Activated T-helper 2 cell treated with anti-CD3 and anti-CD28 coated beads, Interferon-gamma antibody, Interleukin-2, Interleukin-4, amounts not matched to agents 10 μg/mL and 5 μg/mL and 100 μg/mL, durations not matched to agents 14 hours and 24 hours and 36 hours (primary cell): ENCODE measurements around the gene COP1. TPM values are rescaled to one million over a fixed set of nuclear protein-coding genes. Genes with fewer than 3 reads are reported as not detected.

Source experiments
- DNase-seq: peaks from one replicate; pipeline ENCODE4 v3.0.0; 2021; ENCODE audit warnings: low spot score
- H3K27ac Mint-ChIP-seq: one replicate; pipeline ENCODE4 v1.8.0; 2021; ENCODE audit warnings: mixed read lengths
- H3K27me3 Mint-ChIP-seq: one replicate; pipeline ENCODE4 v1.8.0; 2021; ENCODE audit warnings: low read depth, mixed read lengths
- H3K36me3 Mint-ChIP-seq: one replicate; pipeline ENCODE4 v1.8.0; 2021; ENCODE audit warnings: low read depth, mixed read lengths
- H3K4me1 Mint-ChIP-seq: one replicate; pipeline ENCODE4 v1.8.0; 2021; ENCODE audit warnings: low read depth, mixed read lengths
- H3K4me3 Mint-ChIP-seq: one replicate; pipeline ENCODE4 v1.8.0; 2021; ENCODE audit warnings: low read depth, mild to moderate bottlenecking, moderate library complexity, mixed read lengths
- H3K9me3 Mint-ChIP-seq: one replicate; pipeline ENCODE4 v1.8.0; 2021; ENCODE audit warnings: mixed read lengths
- intact Hi-C: fragments of 100-400 bp; cut with micrococcal nuclease; formaldehyde crosslinking; loops from one replicate; pipeline ENCODE4 v1.15.1; 2023
- total RNA-seq: library from RNA; stranded (reverse); gene quantifications from 2 replicates; pipeline ENCODE4 v1.2.3, GENCODE V29; 2022

Gene COP1
- total RNA-seq, 1 donor from 2014 or later = 47.5 TPM

- H3K36me3 Mint-ChIP-seq = peaks cover 14% of the 10 kb centered on the region
- intact Hi-C loops = no loop called here
- H3K9me3 Mint-ChIP-seq = no peaks in the 10 kb centered on the region
- H3K4me3 Mint-ChIP-seq = no peak overlapping the region
- H3K27me3 Mint-ChIP-seq = no peaks in the 10 kb centered on the region
- no peak overlapping the region for H3K27ac Mint-ChIP-seq
- no peak for DNase-seq
- no peaks in the 10 kb centered on the region for H3K4me1 Mint-ChIP-seq
Measured at GRCh38 chr1:175968486-175969172, 238.5 kb downstream of the COP1 start.

- H3K4me3 Mint-ChIP-seq = no peak overlapping the region
- H3K27me3 Mint-ChIP-seq = no peaks in the 10 kb centered on the region
- no peaks in the 10 kb centered on the region for H3K9me3 Mint-ChIP-seq
- no peak for DNase-seq
- intact Hi-C loops = no loop called here
- H3K4me1 Mint-ChIP-seq = no peaks in the 10 kb centered on the region
- no peak overlapping the region for H3K27ac Mint-ChIP-seq
- H3K36me3 Mint-ChIP-seq = peaks cover 17% of the 10 kb centered on the region
Measured at GRCh38 chr1:175963740-175964139, 243.3 kb downstream of the COP1 start.

- Mint-ChIP-seq H3K36me3 (peaks cover 25% of the 10 kb centered on the region), H3K9me3 (no peaks in the 10 kb centered on the region), H3K27me3 (no peaks in the 10 kb centered on the region), H3K4me3 (no peak overlapping the region), H3K4me1 (no peaks in the 10 kb centered on the region), H3K27ac (no peak overlapping the region)
- DNase-seq = no peak
- intact Hi-C loops = no loop called here
Measured at GRCh38 chr1:175960169-175960568, 246.9 kb downstream of the COP1 start.

GRCh38 chr1:175951627-175952026 lies 255.5 kb downstream of the COP1 start:
- H3K4me3 Mint-ChIP-seq = no peak overlapping the region
- H3K4me1 Mint-ChIP-seq = no peaks in the 10 kb centered on the region
- no peak for DNase-seq
- intact Hi-C loops = no loop called here
- peaks cover 56% of the 10 kb centered on the region for H3K36me3 Mint-ChIP-seq
- H3K27me3 Mint-ChIP-seq = no peaks in the 10 kb centered on the region
- H3K9me3 Mint-ChIP-seq = peaks cover 7% of the 10 kb centered on the region
- no peak overlapping the region for H3K27ac Mint-ChIP-seq

GRCh38 chr1:175947771-175948170 lies 259.3 kb downstream of the COP1 start:
- intact Hi-C loops = no loop called here
- Mint-ChIP-seq H3K27ac (no peak overlapping the region), H3K9me3 (peaks cover 7% of the 10 kb centered on the region), H3K36me3 (peaks cover 66% of the 10 kb centered on the region), H3K4me3 (no peak overlapping the region), H3K4me1 (no peaks in the 10 kb centered on the region), H3K27me3 (no peaks in the 10 kb centered on the region)
- no peak for DNase-seq

- Mint-ChIP-seq H3K27me3 (no peaks in the 10 kb centered on the region), H3K9me3 (no peaks in the 10 kb centered on the region), H3K4me1 (no peaks in the 10 kb centered on the region), H3K4me3 (no peak overlapping the region), H3K36me3 (peaks cover 67% of the 10 kb centered on the region), H3K27ac (no peak overlapping the region)
- intact Hi-C loops = no loop called here
- DNase-seq = no peak
Measured at GRCh38 chr1:175944591-175944990, 262.5 kb downstream of the COP1 start.

GRCh38 chr1:175941164-175941563 lies 265.9 kb downstream of the COP1 start:
- Mint-ChIP-seq H3K27ac (no peak overlapping the region), H3K27me3 (no peaks in the 10 kb centered on the region), H3K4me1 (no peaks in the 10 kb centered on the region), H3K4me3 (no peak overlapping the region), H3K9me3 (no peaks in the 10 kb centered on the region), H3K36me3 (peaks cover 60% of the 10 kb centered on the region)
- intact Hi-C loops = no loop called here
- DNase-seq = no peak

GRCh38 chr1:175936736-175937135 lies 270.4 kb downstream of the COP1 start:
- Mint-ChIP-seq H3K9me3 (no peaks in the 10 kb centered on the region), H3K4me1 (no peaks in the 10 kb centered on the region), H3K36me3 (peaks cover 38% of the 10 kb centered on the region), H3K27ac (no peak overlapping the region), H3K27me3 (no peaks in the 10 kb centered on the region), H3K4me3 (no peak overlapping the region)
- intact Hi-C loops = no loop called here
- no peak for DNase-seq

- intact Hi-C loops = no loop called here
- Mint-ChIP-seq H3K4me1 (no peaks in the 10 kb centered on the region), H3K36me3 (peaks cover 32% of the 10 kb centered on the region), H3K27me3 (no peaks in the 10 kb centered on the region), H3K9me3 (peaks cover 4% of the 10 kb centered on the region), H3K4me3 (no peak overlapping the region), H3K27ac (no peak overlapping the region)
- DNase-seq = no peak
Measured at GRCh38 chr1:175935566-175936115, 271.4 kb downstream of the COP1 start.

GRCh38 chr1:175935166-175935565 lies 271.9 kb downstream of the COP1 start:
- Mint-ChIP-seq H3K36me3 (peaks cover 30% of the 10 kb centered on the region), H3K27me3 (no peaks in the 10 kb centered on the region), H3K27ac (no peak overlapping the region), H3K4me1 (no peaks in the 10 kb centered on the region), H3K4me3 (no peak overlapping the region), H3K9me3 (peaks cover 4% of the 10 kb centered on the region)
- no peak for DNase-seq
- intact Hi-C loops = no loop called here

- no peaks in the 10 kb centered on the region for H3K27me3 Mint-ChIP-seq
- H3K4me3 Mint-ChIP-seq = no peak overlapping the region
- H3K9me3 Mint-ChIP-seq = peaks cover 4% of the 10 kb centered on the region
- DNase-seq = no peak
- H3K4me1 Mint-ChIP-seq = no peaks in the 10 kb centered on the region
- intact Hi-C loops = no loop called here
- H3K36me3 Mint-ChIP-seq = peaks cover 22% of the 10 kb centered on the region
- no peak overlapping the region for H3K27ac Mint-ChIP-seq
Measured at GRCh38 chr1:175933801-175934200, 273.3 kb downstream of the COP1 start.

- peaks cover 5% of the 10 kb centered on the region for H3K4me1 Mint-ChIP-seq
- no peak overlapping the region for H3K4me3 Mint-ChIP-seq
- H3K27me3 Mint-ChIP-seq = no peaks in the 10 kb centered on the region
- no peak for DNase-seq
- H3K27ac Mint-ChIP-seq = no peak overlapping the region
- intact Hi-C loops = no loop called here
- peaks cover 10% of the 10 kb centered on the region for H3K9me3 Mint-ChIP-seq
- H3K36me3 Mint-ChIP-seq = peaks cover 22% of the 10 kb centered on the region
Measured at GRCh38 chr1:175927944-175928343, 279.1 kb downstream of the COP1 start.

- no peaks in the 10 kb centered on the region for H3K27me3 Mint-ChIP-seq
- peaks cover 16% of the 10 kb centered on the region for H3K36me3 Mint-ChIP-seq
- H3K27ac Mint-ChIP-seq = no peak overlapping the region
- peaks cover 3% of the 10 kb centered on the region for H3K9me3 Mint-ChIP-seq
- H3K4me1 Mint-ChIP-seq = peaks cover 5% of the 10 kb centered on the region
- no peak for DNase-seq
- H3K4me3 Mint-ChIP-seq = no peak overlapping the region
- intact Hi-C loops = no loop called here
Measured at GRCh38 chr1:175922254-175922881, 284.7 kb downstream of the COP1 start.
